HepG2 (cell line): ENCODE results near the gene BBC3.

Experiments used
- BRCA1 ChIP-seq: sonication (generic); formaldehyde crosslinking; IDR thresholded peaks from 2 replicates; pipeline ENCODE4 v1.4.0; 2020; ENCODE audit warnings: missing genetic modification reagents
- BRF2 ChIP-seq: sonication (generic); formaldehyde crosslinking; IDR thresholded peaks from 2 replicates; pipeline ENCODE4 v1.8.1; 2022; ENCODE audit warnings: mild to moderate bottlenecking, missing genetic modification reagents
- CSRNP1 ChIP-seq: sonication (generic); formaldehyde crosslinking; IDR thresholded peaks from 2 replicates; pipeline ENCODE4 v1.8.1; 2023; ENCODE audit warnings: mild to moderate bottlenecking, missing genetic modification reagents
- CTCF ChIP-seq: sonication (generic); formaldehyde crosslinking; IDR thresholded peaks from 2 replicates; pipeline ENCODE4 v1.5.0; 2020; ENCODE audit warnings: mild to moderate bottlenecking, missing genetic modification reagents, moderate library complexity
- FOXO4 ChIP-seq: sonication (generic); formaldehyde crosslinking; conservative IDR thresholded peaks from 2 replicates; pipeline ENCODE4 v1.8.1; 2023; ENCODE audit warnings: missing genetic modification reagents
- KLF16 ChIP-seq, 2 experiments: sonication (generic) in 1 of 2; formaldehyde crosslinking in 1 of 2; IDR thresholded peaks; 2 replicates each; pipeline versions ENCODE4 v1.6.1 to v1.8.0; 2016 to 2023; ENCODE audit warnings: missing genetic modification reagents in 2 of 2, missing compliant biosample characterization in 1 of 2
- PAF1 ChIP-seq: IDR thresholded peaks from 2 replicates; pipeline ENCODE4 v1.6.1; 2016; ENCODE audit warnings: missing genetic modification reagents, missing compliant biosample characterization
- POLR2A ChIP-seq, 2 experiments: IDR thresholded peaks; 2 replicates each; pipeline ENCODE4 v1.6.1; 2011; ENCODE audit warnings: low read depth in 2 of 2, low read length in 2 of 2, mild to moderate bottlenecking in 1 of 2, moderate library complexity in 1 of 2; ENCODE audit not compliant: insufficient read depth in 1 of 2
- TCF12 ChIP-seq, 2 experiments: fragments of 450-650 bp in 1 of 2; sonication (generic) in 1 of 2; formaldehyde crosslinking in 1 of 2; IDR thresholded peaks; 2 replicates each; pipeline versions ENCODE4 v1.6.1 to v1.8.0; 2017 to 2022; ENCODE audit warnings: antibody characterized with exemption in 1 of 2, mild to moderate bottlenecking in 1 of 2, missing genetic modification reagents in 1 of 2, moderate library complexity in 1 of 2
- ZBTB40 ChIP-seq, 2 experiments: fragments of 450-650 bp in 1 of 2; sonication (generic) in 1 of 2; formaldehyde crosslinking in 1 of 2; IDR thresholded peaks; 2 replicates each; pipeline versions ENCODE4 v1.6.1 to v1.8.0; 2016 to 2022; ENCODE audit warnings: antibody characterized with exemption in 1 of 2, mild to moderate bottlenecking in 1 of 2, missing genetic modification reagents in 1 of 2
- ZNF253 ChIP-seq: sonication (generic); formaldehyde crosslinking; IDR thresholded peaks from 2 replicates; pipeline ENCODE4 v1.8.0; 2022; ENCODE audit warnings: mild to moderate bottlenecking, missing genetic modification reagents, borderline replicate concordance
- ZNF629 ChIP-seq: sonication (generic); formaldehyde crosslinking; conservative IDR thresholded peaks from 2 replicates; pipeline ENCODE4 v1.5.0; 2020; ENCODE audit warnings: missing genetic modification reagents

- no peak for TF ChIP-seq ZNF629 (CRISPR knock-in tag)
- TF ChIP-seq PAF1 (CRISPR knock-in tag), result no peak
- TF ChIP-seq KLF16 (CRISPR knock-in tag; IDR thresholded peaks at IDR 0.05), result no peak
- TF ChIP-seq TCF12 (IDR thresholded peaks at IDR 0.05), result no peak
- no peak for TF ChIP-seq TCF12 (CRISPR knock-in tag; IDR thresholded peaks at IDR 0.05)
- no peak for TF ChIP-seq ZBTB40 (IDR thresholded peaks at IDR 0.05)
- TF ChIP-seq ZBTB40 (CRISPR knock-in tag; IDR thresholded peaks at IDR 0.05), result no peak
- TF ChIP-seq BRF2 (CRISPR knock-in tag), result no peak
- no peak for TF ChIP-seq CTCF (CRISPR knock-in tag)
- TF ChIP-seq CSRNP1, result no peak
- no peak for TF ChIP-seq ZNF253 (CRISPR knock-in tag)
- TF ChIP-seq POLR2A (IDR thresholded peaks at IDR 0.05; ENCODE audit: insufficient read depth in 1 of 2, low read depth in 2 of 2, low read length in 2 of 2), result no peak
- TF ChIP-seq FOXO4, result no peak
- TF ChIP-seq BRCA1, result no peak
These were observed 35.5 kb upstream of the BBC3 start for GRCh38 chr19:47266401-47266941.
